Osteoblast (primary cell): ENCODE results near the gene AGER. TPM values are rescaled to one million over a fixed set of nuclear protein-coding genes. Genes with fewer than 3 reads are reported as not detected.
A peak's percentile ranks its signal among the peaks of the same experiment; 100 is the strongest.

Experiments used
- DNase-seq: peaks from one replicate; pipeline ENCODE4 v3.0.0; 2011; ENCODE audit warnings: low spot score, mixed read lengths; ENCODE audit not compliant: insufficient read length; ENCODE audit errors: missing footprints
- H2AFZ ChIP-seq: 2 replicates; pipeline ENCODE4 v1.6.0; 2011; ENCODE audit warnings: mild to moderate bottlenecking, low read length
- H3K27ac ChIP-seq: 2 replicates; pipeline ENCODE4 v1.5.1; 2011; ENCODE audit warnings: mild to moderate bottlenecking, low read depth, low read length, moderate library complexity
- H3K27me3 ChIP-seq: 2 replicates; pipeline ENCODE4 v1.6.0; 2012; ENCODE audit warnings: mild to moderate bottlenecking, control low read depth, inconsistent platforms, low read length, moderate library complexity; ENCODE audit not compliant: insufficient read depth
- H3K36me3 ChIP-seq: 2 replicates; pipeline ENCODE4 v1.5.1; 2011; ENCODE audit warnings: mild to moderate bottlenecking, low read length, control low read depth, moderate library complexity; ENCODE audit not compliant: insufficient read depth
- H3K4me1 ChIP-seq: 2 replicates; pipeline ENCODE4 v1.5.1; 2011; ENCODE audit warnings: mild to moderate bottlenecking, low read length, control low read depth, moderate library complexity; ENCODE audit not compliant: insufficient read depth
- H3K4me2 ChIP-seq: 2 replicates; pipeline ENCODE4 v1.6.0; 2011; ENCODE audit warnings: mild to moderate bottlenecking, low read length; ENCODE audit not compliant: insufficient read depth
- H3K4me3 ChIP-seq: fragments of 200-600 bp; sonication (generic); 3 replicates; pipeline ENCODE4 v1.5.1; 2012; ENCODE audit warnings: mild to moderate bottlenecking, low read length, inconsistent platforms; ENCODE audit not compliant: insufficient read depth
- H3K79me2 ChIP-seq: 2 replicates; pipeline ENCODE4 v1.6.0; 2012; ENCODE audit warnings: mild to moderate bottlenecking, low read length, control low read depth, inconsistent platforms; ENCODE audit not compliant: insufficient read depth
- H3K9me3 ChIP-seq: 2 replicates; pipeline ENCODE4 v1.5.1; 2011; ENCODE audit warnings: low read depth, low read length, control low read depth
- H4K20me1 ChIP-seq: 2 replicates; pipeline ENCODE4 v1.6.0; 2012; ENCODE audit warnings: mild to moderate bottlenecking, low read length, control low read depth; ENCODE audit not compliant: insufficient read depth
- CTCF ChIP-seq: IDR thresholded peaks from 2 replicates; pipeline ENCODE4 v1.5.1; 2011; ENCODE audit warnings: mild to moderate bottlenecking, low read depth, low read length, moderate library complexity; ENCODE audit errors: extremely low read depth
- total RNA-seq: library from RNA; depleted of rRNA; stranded (reverse); fragments of >200 nt; gene quantifications from 2 replicates; pipeline ENCODE4 v1.2.3, GENCODE V29; 2012

The AGER gene
- total RNA-seq, 1 donor = under 0.01 TPM

- H3K79me2 ChIP-seq = peaks cover 16% of the 10 kb centered on the region
- no peak for TF ChIP-seq CTCF
- no peaks in the 10 kb centered on the region for H3K27me3 ChIP-seq
- peaks cover 32% of the 10 kb centered on the region for H3K4me1 ChIP-seq
- peak within 1 kb of the TSS; percentile 45 for H3K4me3 ChIP-seq
- peak within 1 kb of the TSS; percentile 81 for H2AFZ ChIP-seq
- peak within 1 kb of the TSS; percentile 61 for H3K4me2 ChIP-seq
- no peak within 1 kb of the TSS for H3K27ac ChIP-seq
- no peaks in the 10 kb centered on the region for H3K9me3 ChIP-seq
- H3K36me3 ChIP-seq = peaks cover 4% of the 10 kb centered on the region
- DNase-seq = peak; percentile 74
- no peaks in the 10 kb centered on the region for H4K20me1 ChIP-seq
Observed at GRCh38 chr6:32192608-32193039, 8.6 kb upstream of the AGER start, which contains the start of gene GPSM3. Gene GPSM3 (minus strand): TSS chr6:32192643. CDS start chr6:32192513, 130 bp downstream.

- Histone ChIP-seq H3K36me3 (peaks cover 11% of the 10 kb centered on the region), H3K27me3 (no peaks in the 10 kb centered on the region), H3K27ac (no peak overlapping the region), H3K4me3 (peak overlapping the region; percentile 12), H3K4me1 (peaks cover 26% of the 10 kb centered on the region), H2AFZ (no peak overlapping the region), H3K79me2 (peaks cover 21% of the 10 kb centered on the region), H3K9me3 (no peaks in the 10 kb centered on the region), H3K4me2 (peak overlapping the region; percentile 29), H4K20me1 (no peaks in the 10 kb centered on the region)
- peak; percentile 27 for DNase-seq
- no peak for TF ChIP-seq CTCF
Observed at GRCh38 chr6:32191696-32192607, 7.9 kb upstream of the AGER start.

GRCh38 chr6:32190911-32191677 is 7.0 kb upstream of the AGER start:
- DNase-seq = peak; percentile 71
- TF ChIP-seq CTCF = no peak
- H3K27ac ChIP-seq = peak overlapping the region; percentile 81
- H3K4me3 ChIP-seq = no peak overlapping the region
- H3K4me2 ChIP-seq = peak overlapping the region; percentile 88
- peaks cover 19% of the 10 kb centered on the region for H3K4me1 ChIP-seq
- no peak overlapping the region for H2AFZ ChIP-seq
- peaks cover 19% of the 10 kb centered on the region for H3K36me3 ChIP-seq
- no peaks in the 10 kb centered on the region for H4K20me1 ChIP-seq
- no peaks in the 10 kb centered on the region for H3K9me3 ChIP-seq
- H3K27me3 ChIP-seq = no peaks in the 10 kb centered on the region
- peaks cover 21% of the 10 kb centered on the region for H3K79me2 ChIP-seq
